ENCODE data around the gene TRAPPC2L. TPM values are rescaled to one million over a fixed set of nuclear protein-coding genes. Genes with fewer than 3 reads are reported as not detected.

The TRAPPC2L gene
- total and polyA plus RNA-seq, 2 experiments from 2014 or later = 59.3 to 167 TPM

DNA sequence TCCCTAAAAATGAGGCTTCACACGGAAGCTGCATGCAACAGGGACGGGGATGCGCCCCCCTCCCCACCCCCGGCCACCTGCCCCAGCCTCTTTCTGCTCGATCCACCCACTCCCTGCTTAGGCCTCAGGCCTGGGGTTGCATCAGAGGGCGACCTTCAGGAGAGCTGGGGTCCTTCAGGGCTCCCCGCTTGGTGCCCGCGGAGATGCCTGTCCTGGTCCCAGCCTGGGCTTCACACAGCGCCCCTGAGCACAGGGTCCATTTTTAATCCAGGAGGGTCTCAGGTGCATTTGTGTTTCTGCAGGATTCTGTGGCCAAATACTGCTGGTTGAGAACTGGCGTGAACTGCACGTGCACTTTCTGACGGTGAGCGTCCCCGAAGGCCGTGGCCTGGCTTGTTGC lies 37.8 kb upstream of the TRAPPC2L start (continued):
- TF ChIP-seq, protein P1, sequence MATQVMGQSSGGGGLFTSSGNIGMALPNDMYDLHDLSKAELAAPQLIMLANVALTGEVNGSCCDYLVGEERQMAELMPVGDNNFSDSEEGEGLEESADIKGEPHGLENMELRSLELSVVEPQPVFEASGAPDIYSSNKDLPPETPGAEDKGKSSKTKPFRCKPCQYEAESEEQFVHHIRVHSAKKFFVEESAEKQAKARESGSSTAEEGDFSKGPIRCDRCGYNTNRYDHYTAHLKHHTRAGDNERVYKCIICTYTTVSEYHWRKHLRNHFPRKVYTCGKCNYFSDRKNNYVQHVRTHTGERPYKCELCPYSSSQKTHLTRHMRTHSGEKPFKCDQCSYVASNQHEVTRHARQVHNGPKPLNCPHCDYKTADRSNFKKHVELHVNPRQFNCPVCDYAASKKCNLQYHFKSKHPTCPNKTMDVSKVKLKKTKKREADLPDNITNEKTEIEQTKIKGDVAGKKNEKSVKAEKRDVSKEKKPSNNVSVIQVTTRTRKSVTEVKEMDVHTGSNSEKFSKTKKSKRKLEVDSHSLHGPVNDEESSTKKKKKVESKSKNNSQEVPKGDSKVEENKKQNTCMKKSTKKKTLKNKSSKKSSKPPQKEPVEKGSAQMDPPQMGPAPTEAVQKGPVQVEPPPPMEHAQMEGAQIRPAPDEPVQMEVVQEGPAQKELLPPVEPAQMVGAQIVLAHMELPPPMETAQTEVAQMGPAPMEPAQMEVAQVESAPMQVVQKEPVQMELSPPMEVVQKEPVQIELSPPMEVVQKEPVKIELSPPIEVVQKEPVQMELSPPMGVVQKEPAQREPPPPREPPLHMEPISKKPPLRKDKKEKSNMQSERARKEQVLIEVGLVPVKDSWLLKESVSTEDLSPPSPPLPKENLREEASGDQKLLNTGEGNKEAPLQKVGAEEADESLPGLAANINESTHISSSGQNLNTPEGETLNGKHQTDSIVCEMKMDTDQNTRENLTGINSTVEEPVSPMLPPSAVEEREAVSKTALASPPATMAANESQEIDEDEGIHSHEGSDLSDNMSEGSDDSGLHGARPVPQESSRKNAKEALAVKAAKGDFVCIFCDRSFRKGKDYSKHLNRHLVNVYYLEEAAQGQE (IDR thresholded peaks at IDR 0.05; ENCODE audit: unreplicated experiment) = no peak
- TF ChIP-seq EZH2phosphoT487 (IDR thresholded peaks at IDR 0.05; ENCODE audit: unreplicated experiment) = no peak
- TF ChIP-seq JUNB (IDR thresholded peaks at IDR 0.05; ENCODE audit: unreplicated experiment) = no peak
- TF ChIP-seq ZNF331 (CRISPR knock-in tag; IDR thresholded peaks at IDR 0.05; ENCODE audit: low read depth) = no peak
- TF ChIP-seq, protein P2, sequence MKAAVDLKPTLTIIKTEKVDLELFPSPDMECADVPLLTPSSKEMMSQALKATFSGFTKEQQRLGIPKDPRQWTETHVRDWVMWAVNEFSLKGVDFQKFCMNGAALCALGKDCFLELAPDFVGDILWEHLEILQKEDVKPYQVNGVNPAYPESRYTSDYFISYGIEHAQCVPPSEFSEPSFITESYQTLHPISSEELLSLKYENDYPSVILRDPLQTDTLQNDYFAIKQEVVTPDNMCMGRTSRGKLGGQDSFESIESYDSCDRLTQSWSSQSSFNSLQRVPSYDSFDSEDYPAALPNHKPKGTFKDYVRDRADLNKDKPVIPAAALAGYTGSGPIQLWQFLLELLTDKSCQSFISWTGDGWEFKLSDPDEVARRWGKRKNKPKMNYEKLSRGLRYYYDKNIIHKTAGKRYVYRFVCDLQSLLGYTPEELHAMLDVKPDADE (IDR thresholded peaks at IDR 0.05) = no peak
- TF ChIP-seq CREB1 (CRISPR knock-in tag; IDR thresholded peaks at IDR 0.05; ENCODE audit: low read depth) = no peak
- no peak for TF ChIP-seq EZH2 (IDR thresholded peaks at IDR 0.05; ENCODE audit: low read depth, unreplicated experiment)
- TF ChIP-seq, protein P3, sequence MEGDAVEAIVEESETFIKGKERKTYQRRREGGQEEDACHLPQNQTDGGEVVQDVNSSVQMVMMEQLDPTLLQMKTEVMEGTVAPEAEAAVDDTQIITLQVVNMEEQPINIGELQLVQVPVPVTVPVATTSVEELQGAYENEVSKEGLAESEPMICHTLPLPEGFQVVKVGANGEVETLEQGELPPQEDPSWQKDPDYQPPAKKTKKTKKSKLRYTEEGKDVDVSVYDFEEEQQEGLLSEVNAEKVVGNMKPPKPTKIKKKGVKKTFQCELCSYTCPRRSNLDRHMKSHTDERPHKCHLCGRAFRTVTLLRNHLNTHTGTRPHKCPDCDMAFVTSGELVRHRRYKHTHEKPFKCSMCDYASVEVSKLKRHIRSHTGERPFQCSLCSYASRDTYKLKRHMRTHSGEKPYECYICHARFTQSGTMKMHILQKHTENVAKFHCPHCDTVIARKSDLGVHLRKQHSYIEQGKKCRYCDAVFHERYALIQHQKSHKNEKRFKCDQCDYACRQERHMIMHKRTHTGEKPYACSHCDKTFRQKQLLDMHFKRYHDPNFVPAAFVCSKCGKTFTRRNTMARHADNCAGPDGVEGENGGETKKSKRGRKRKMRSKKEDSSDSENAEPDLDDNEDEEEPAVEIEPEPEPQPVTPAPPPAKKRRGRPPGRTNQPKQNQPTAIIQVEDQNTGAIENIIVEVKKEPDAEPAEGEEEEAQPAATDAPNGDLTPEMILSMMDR (conservative IDR thresholded peaks at IDR 0.05; ENCODE audit: low read depth in 2 of 2) = no peak

DNA sequence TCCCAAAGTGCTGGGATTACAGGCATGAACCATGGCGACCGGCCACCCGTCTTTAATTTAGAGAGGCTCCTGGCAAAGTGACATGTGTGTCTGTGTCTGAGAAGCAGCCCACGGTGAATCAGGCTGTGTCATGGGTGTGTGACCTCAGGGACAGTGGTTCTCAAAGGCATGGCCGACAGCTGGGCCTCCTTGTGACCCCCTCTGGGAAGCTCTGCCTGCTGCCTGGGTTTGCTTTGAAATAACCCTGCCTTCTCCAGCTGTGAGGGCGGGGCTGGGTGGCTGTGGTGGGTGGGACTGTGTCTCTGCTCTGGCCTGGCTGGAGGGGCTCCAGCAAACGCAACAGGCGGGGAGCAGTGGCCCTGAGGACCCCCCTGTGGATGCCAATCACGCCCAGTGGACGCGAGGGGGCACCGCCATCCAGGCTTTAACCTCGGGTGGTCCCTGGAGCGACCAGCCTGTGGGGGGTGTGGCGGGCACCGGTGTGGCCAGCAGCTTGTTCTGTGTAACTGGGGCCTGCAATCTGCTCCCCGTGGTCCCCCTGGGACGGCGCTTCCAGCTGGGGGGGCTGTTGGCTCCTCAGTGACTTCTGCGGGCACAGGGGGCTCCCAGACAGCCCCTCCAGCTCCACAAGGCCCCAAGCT lies 36.4 kb upstream of the TRAPPC2L start:
- Mint-ChIP-seq H3K27ac (no peak overlapping the region), H3K36me3 (ENCODE audit: low read depth) (peaks cover 3% of the 10 kb centered on the region; the same call in 2 of the 3 replicates), H3K4me3 (no peak overlapping the region), H3K27me3 (ENCODE audit: insufficient read depth, low read depth, poor library complexity) (peaks cover 4% of the 10 kb centered on the region), H3K4me1 (0 out of 3 replicates have a peak, but pooled peaks cover 5% of the 10 kb centered on the region), H3K9me3 (no peaks in the 10 kb centered on the region; the same call in 2 of the 3 replicates)
- Histone ChIP-seq H3F3A (replicated peaks; ENCODE audit: low read depth) (no peaks in the 10 kb centered on the region), H3K36me3 (ENCODE audit: insufficient read depth) (no peaks in the 10 kb centered on the region), H3K79me2 (replicated peaks; ENCODE audit: insufficient read depth) (no peaks in the 10 kb centered on the region), H3K27me3 (ENCODE audit: insufficient read depth) (no peaks in the 10 kb centered on the region), H4K20me1 (replicated peaks; ENCODE audit: insufficient read depth) (no peaks in the 10 kb centered on the region), H3K4me1 (ENCODE audit: insufficient read depth) (no peaks in the 10 kb centered on the region), H3K27ac (ENCODE audit: low read depth) (no peak overlapping the region), H3K4me3 (no peak overlapping the region), H3K9me2 (ENCODE audit: insufficient read depth) (no peaks in the 10 kb centered on the region), H3K4me2 (no peak overlapping the region), H2AFZ (no peak overlapping the region)
- no peak for ATAC-seq
- no peak for TF ChIP-seq JUNB (IDR thresholded peaks at IDR 0.05; ENCODE audit: unreplicated experiment)
- no peak for TF ChIP-seq EZH2phosphoT487 (IDR thresholded peaks at IDR 0.05; ENCODE audit: unreplicated experiment)
- TF ChIP-seq EZH2 (IDR thresholded peaks at IDR 0.05; ENCODE audit: low read depth, unreplicated experiment) = no peak
- TF ChIP-seq ZNF331 (CRISPR knock-in tag; IDR thresholded peaks at IDR 0.05; ENCODE audit: low read depth) = no peak
- no peak for DNase-seq (ENCODE audit: low spot score)
